GM12878 (cell line): ENCODE data around the gene UROC1. TPM values are rescaled to one million over a fixed set of nuclear protein-coding genes. Genes with fewer than 3 reads are reported as not detected.

ENCODE experiments used
- ATAC-seq: fragments of 200-7000 bp; cut with Tn5 transposase; 3 replicates; pipeline ENCODE4 v1.9.1; 2020; ENCODE audit warnings: mild to moderate bottlenecking, moderate library complexity
- BruUV-seq: library from RNA; stranded (reverse); fragments of 400-500 nt; replicated peaks from 2 replicates; lab custom pipeline; 2021; lab: Mats Ljungman, UMichigan
- CTCF ChIA-PET: fragments of 300-600 bp; sonication (Branson Sonifier 250); formaldehyde crosslinking; extraction: SDS; loops from one replicate; lab custom pipeline; 2021; ENCODE audit warnings: inconsistent platforms; lab: Yijun Ruan, JAX
- POLR2A ChIA-PET: fragments of 350-600 bp; formaldehyde crosslinking; extraction: SDS; loops from one replicate; lab custom pipeline; 2021; ENCODE audit warnings: inconsistent platforms; lab: Charles Lee
- RAD21 ChIA-PET: fragments of 300-600 bp; sonication (Branson Sonifier 250); formaldehyde crosslinking; loops from one replicate; lab custom pipeline; 2023; ENCODE audit warnings: antibody characterized with exemption; ENCODE audit not compliant: unreplicated experiment; lab: Charles Lee
- SMC1A ChIA-PET: fragments of 300-600 bp; sonication (Branson Sonifier 250); formaldehyde crosslinking; loops from one replicate; lab custom pipeline; 2023; ENCODE audit not compliant: unreplicated experiment, uncharacterized antibody; lab: Charles Lee
- DNase-seq: peaks from one replicate; pipeline ENCODE4 v3.0.0-alpha.2; 2011; ENCODE audit warnings: low read depth, low spot score
- FAIRE-seq: peaks from 3 replicates; lab custom pipeline; 2011; peaks lifted over from hg19 to GRCh38; lab: Jason Lieb, UNC
- H2AFZ ChIP-seq: 2 replicates; pipeline ENCODE4 v1.6.0; 2011; ENCODE audit warnings: low read depth, low read length, control low read depth; ENCODE audit not compliant: control insufficient read depth
- H3K27ac ChIP-seq: 2 replicates; pipeline ENCODE4 v1.5.1; 2011; ENCODE audit warnings: control low read depth; ENCODE audit not compliant: control insufficient read depth, insufficient read depth
- H3K27me3 ChIP-seq, 2 experiments: replicated peaks in 1 of 2; 2 replicates each; pipeline versions ENCODE4 v1.6.0 to v1.6.1; 2011; ENCODE audit warnings: low read length in 1 of 2; ENCODE audit not compliant: control insufficient read depth in 2 of 2, insufficient read depth in 2 of 2
- H3K36me3 ChIP-seq, 2 experiments: 2 replicates each; pipeline ENCODE4 v1.5.1; 2011; ENCODE audit warnings: low read length in 1 of 2; ENCODE audit not compliant: control insufficient read depth in 2 of 2, insufficient read depth in 2 of 2
- H3K4me1 ChIP-seq: 2 replicates; pipeline ENCODE4 v1.6.1; 2011; ENCODE audit warnings: mild to moderate bottlenecking, low read length, moderate library complexity, mixed read lengths; ENCODE audit not compliant: control insufficient read depth, insufficient read depth
- H3K4me2 ChIP-seq: 2 replicates; pipeline ENCODE4 v1.6.0; 2011; ENCODE audit warnings: control low read depth; ENCODE audit not compliant: control insufficient read depth, insufficient read depth
- H3K4me3 ChIP-seq: fragments of 200-600 bp; sonication (generic); 2 replicates; pipeline ENCODE4 v1.5.1; 2016
- H3K79me2 ChIP-seq: 2 replicates; pipeline ENCODE4 v1.6.0; 2011; ENCODE audit warnings: low read length; ENCODE audit not compliant: control insufficient read depth, insufficient read depth
- H3K9ac ChIP-seq: 2 replicates; pipeline ENCODE4 v1.8.0; 2011; ENCODE audit warnings: low read length, control low read depth, mixed read lengths; ENCODE audit not compliant: control insufficient read depth, insufficient read depth
- H3K9me3 ChIP-seq: replicated peaks from 3 replicates; pipeline ENCODE4 v1.5.1; 2011; ENCODE audit warnings: mild to moderate bottlenecking, low read length; ENCODE audit not compliant: control insufficient read depth, insufficient read depth
- H4K20me1 ChIP-seq: 2 replicates; pipeline ENCODE4 v1.6.0; 2011; ENCODE audit not compliant: control insufficient read depth, insufficient read depth
- BACH1 ChIP-seq: fragments of 450-650 bp; IDR thresholded peaks from 2 replicates; pipeline ENCODE4 v1.6.1; 2017; ENCODE audit warnings: mild to moderate bottlenecking, borderline replicate concordance
- CHD2 ChIP-seq: IDR thresholded peaks from 2 replicates; pipeline ENCODE4 v1.6.1; 2011; ENCODE audit warnings: low read depth, low read length, improper control_type of control experiment, borderline replicate concordance
- CREB1 ChIP-seq: IDR thresholded peaks from 2 replicates; pipeline ENCODE4 v1.6.1; 2012; ENCODE audit warnings: low read depth, mild to moderate bottlenecking, inconsistent platforms
- CREM ChIP-seq: IDR thresholded peaks from 2 replicates; pipeline ENCODE4 v1.6.1; 2014; ENCODE audit warnings: antibody characterized with exemption, low read depth
- DPF2 ChIP-seq: fragments of 450-650 bp; IDR thresholded peaks from 2 replicates; pipeline ENCODE4 v1.6.1; 2017; ENCODE audit warnings: mild to moderate bottlenecking
- EZH2 ChIP-seq: IDR thresholded peaks from 2 replicates; pipeline ENCODE4 v1.6.1; 2012; ENCODE audit warnings: low read depth, mild to moderate bottlenecking, control low read depth, inconsistent platforms, low read length, borderline replicate concordance; ENCODE audit not compliant: control insufficient read depth
- IRF4 ChIP-seq: IDR thresholded peaks from 2 replicates; pipeline ENCODE4 v1.6.1; 2011; ENCODE audit warnings: low read depth, low read length
- MTA2 ChIP-seq: fragments of 450-650 bp; IDR thresholded peaks from 2 replicates; pipeline ENCODE4 v1.6.1; 2016; ENCODE audit warnings: low read depth, mild to moderate bottlenecking, moderate library complexity
- MYC ChIP-seq: IDR thresholded peaks from 2 replicates; pipeline ENCODE4 v1.6.1; 2011; ENCODE audit warnings: mild to moderate bottlenecking, low read length, moderate library complexity, inconsistent platforms; ENCODE audit not compliant: insufficient read depth, insufficient replicate concordance, insufficient read length, severe bottlenecking
- NFYB ChIP-seq: IDR thresholded peaks from 2 replicates; pipeline ENCODE4 v1.6.1; 2011; ENCODE audit warnings: low read depth, mild to moderate bottlenecking, low read length, improper control_type of control experiment, moderate library complexity; ENCODE audit not compliant: insufficient read depth
- RFX5 ChIP-seq: IDR thresholded peaks from 2 replicates; pipeline ENCODE4 v1.6.1; 2011; ENCODE audit warnings: low read depth, low read length, improper control_type of control experiment
- SRF ChIP-seq, 2 experiments: IDR thresholded peaks; 2 replicates each; pipeline ENCODE4 v1.6.1; 2011; ENCODE audit warnings: low read depth in 2 of 2, low read length in 2 of 2, mild to moderate bottlenecking in 1 of 2, moderate library complexity in 1 of 2
- TCF3 ChIP-seq: IDR thresholded peaks from 2 replicates; pipeline ENCODE4 v1.6.1; 2012; ENCODE audit warnings: low read depth, mild to moderate bottlenecking, low read length, borderline replicate concordance; ENCODE audit not compliant: insufficient read depth
- ZSCAN29 ChIP-seq: fragments of 450-650 bp; IDR thresholded peaks from 2 replicates; pipeline ENCODE4 v1.6.1; 2017; ENCODE audit warnings: mild to moderate bottlenecking, moderate library complexity
- WGBS: methylation state at CpG from one replicate; pipeline ENCODE4 v1.1.6; 2016; ENCODE audit warnings: low lambda C conversion rate; ENCODE audit not compliant: insufficient replicate concordance, insufficient coverage; ENCODE audit errors: missing lambda C conversion rate; 5-methylcytosine and 5-hydroxymethylcytosine counted together
- in situ Hi-C: fragments of 300-500 bp; cut with MboI; formaldehyde crosslinking; loops from 9 replicates; pipeline ENCODE4 v1.14.3; 2018; ENCODE audit warnings: mixed read lengths
- intact Hi-C: fragments of 100-400 bp; cut with micrococcal nuclease; formaldehyde crosslinking; loops from one replicate; pipeline ENCODE4 v1.14.2; 2022; ENCODE audit not compliant: unreplicated experiment
- polyA plus RNA-seq, 11 experiments: library from polyadenylated mRNA; depleted of rRNA in 4 of 11; unstranded in 6 of 11; stranded (reverse) in 5 of 11; fragments of >200 nt; fragmentation: Nextera tagmentation in 4 of 11; fragmentation: Illumina TruSeq in 1 of 11; extraction: Ambion mirVana in 4 of 11; extraction: Trizol in 1 of 11; gene quantifications; 1 replicate in 1 of 11; 2 replicates in 10 of 11; pipeline versions ENCODE4 v1.2.1 to v1.2.3, GENCODE V29; 2011 to 2016; ENCODE audit warnings: inconsistent platforms in 2 of 11, missing spikeins in 2 of 11, low read depth in 1 of 11
- total RNA-seq, 4 experiments: library from RNA; depleted of rRNA in 3 of 4; stranded (reverse); fragments of >200 nt in 3 of 4; fragmentation: Illumina TruSeq in 1 of 4; extraction: Trizol in 1 of 4; gene quantifications; 2 replicates each; pipeline versions ENCODE4 v1.2.1 to v1.2.3, GENCODE V29; 2013 to 2021
- TF ChIP-seq, protein P1 (sequence below): fragments of 450-650 bp; formaldehyde crosslinking; IDR thresholded peaks from 2 replicates; pipeline ENCODE4 v1.4.0; 2022; ENCODE audit warnings: mild to moderate bottlenecking, moderate library complexity
- TF ChIP-seq, protein P2 (sequence below): fragments of 450-650 bp; IDR thresholded peaks from 2 replicates; pipeline ENCODE4 v1.6.1; 2016; ENCODE audit warnings: mild to moderate bottlenecking
- TF ChIP-seq, protein P3 (sequence below): fragments of 450-650 bp; IDR thresholded peaks from 2 replicates; pipeline ENCODE4 v1.6.1; 2017; ENCODE audit warnings: borderline replicate concordance

The UROC1 gene
- total and polyA plus RNA-seq, 10 of the 15 experiments (the other 5 are each of a cell fraction or from before 2014, with no cell fraction given): 0.04 TPM; not detected in 9

DNA sequence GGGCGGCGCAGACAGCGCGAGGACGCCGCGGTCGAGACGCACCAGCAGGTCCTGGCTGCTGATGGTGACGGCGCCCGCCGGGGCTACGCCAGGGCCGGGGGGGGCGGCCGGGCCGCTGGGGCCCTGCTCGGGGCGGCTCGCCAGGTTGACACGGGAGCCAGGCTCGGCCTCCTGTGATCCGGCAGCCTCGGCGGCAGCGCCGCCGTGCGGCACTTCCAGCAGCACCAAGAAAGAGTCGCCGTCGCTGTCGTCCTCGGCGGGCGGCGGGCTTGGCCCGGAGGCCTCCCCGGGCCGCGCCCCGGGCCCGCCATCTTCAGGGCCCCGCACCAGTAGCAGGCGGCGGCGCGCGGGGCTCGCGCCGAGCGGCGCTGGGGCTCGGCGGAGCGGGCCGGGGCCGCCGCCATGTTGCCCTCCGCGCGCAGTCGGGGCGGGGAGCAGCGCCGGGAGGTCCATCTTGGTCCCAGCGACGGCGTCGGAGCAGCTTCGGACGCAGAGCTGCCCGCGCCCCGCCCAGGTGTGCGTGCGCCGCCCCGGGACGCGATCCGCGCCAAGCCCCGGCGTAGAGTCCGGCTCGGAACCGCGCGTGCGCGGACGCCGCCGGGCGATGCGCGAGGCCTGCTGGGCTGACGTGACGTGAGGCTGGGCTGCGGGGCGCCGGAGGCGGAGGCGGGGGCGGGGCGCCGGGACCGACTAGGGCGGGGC lies 42.0 kb downstream of the UROC1 start, which contains the start of gene ZXDC:
TSS of gene ZXDC (minus strand) at position 479 of the 702 bp plus-strand sequence. CDS start at position 453, 26 bp downstream.
- FAIRE-seq: peak; percentile 57
- ChIA-PET POLR2A (interaction anchor here (0.6 kb wide), 1 partner anchor 41 kb away, joined by 3 read pairs; no protein-coding TSS in a partner anchor), RAD21 (interaction anchor here (0.6 to 1.5 kb wide), 3 partner anchors 80 to 753 kb away, joined by 3 to 4 read pairs (median 3); no protein-coding TSS in a partner anchor), CTCF (interaction anchor here (0.9 to 1.5 kb wide), 3 partner anchors 49 to 342 kb away, joined by 3 to 5 read pairs (median 3); no protein-coding TSS in a partner anchor), SMC1A (interaction anchor here (1.1 kb wide), 1 partner anchor 83 kb away, joined by 3 read pairs; no protein-coding TSS in a partner anchor)
- under 1% methylated on average over 78 of the region's 112 CpGs for WGBS
- Histone ChIP-seq H3K27me3 (no peaks in the 10 kb centered on the region), H3K4me3 (peak within 1 kb of the TSS; percentile 75), H3K9ac (peak within 1 kb of the TSS; percentile 82), H4K20me1 (peaks cover 8% of the 10 kb centered on the region; the same call in 1 of the 2 replicates), H3K36me3 (peaks cover under 1 to 3% of the 10 kb centered on the region in 2 experiments; a peak in 3 of 4 replicates), H3K4me2 (peak within 1 kb of the TSS; percentile 84), H3K9me3 (no peaks in the 10 kb centered on the region), H3K79me2 (peaks cover 30% of the 10 kb centered on the region), H3K4me1 (peaks cover 9% of the 10 kb centered on the region; the same call in 1 of the 2 replicates), H3K27ac (peak within 1 kb of the TSS; percentile 61), H2AFZ (peak within 1 kb of the TSS; percentile 98)
- in situ Hi-C loops: loop anchor here (10.0 kb wide), 1 partner anchor 561 kb away; no protein-coding TSS in a partner anchor
- peak; percentile 91 for ATAC-seq
- BruUV-seq: no TSS peak
- DNase-seq: peak; percentile 70
- intact Hi-C loops: loop anchor here (10.0 kb wide), 1 partner anchor 231 kb away; no protein-coding TSS in a partner anchor
- TF ChIP-seq BACH1 (peak; percentile 67), RFX5 (no peak), IRF4 (no peak), MYC (no peak), MTA2 (no peak), CHD2 (no peak), ZSCAN29 (0 out of 2 replicates have a peak, but pooled peaks have one; percentile 37), EZH2 (no peak), CREB1 (peak; percentile 44; the same call in 1 of the 2 replicates), CREM (no peak), SRF (IDR thresholded peaks at IDR 0.05; ENCODE audit: low read depth in 2 of 2, low read length in 2 of 2) (no peak), NFYB (no peak), DPF2 (0 out of 2 replicates have a peak, but pooled peaks have one; percentile 27), TCF3 (0 out of 2 replicates have a peak, but pooled peaks have one; percentile 33)
- TF ChIP-seq, protein P1, sequence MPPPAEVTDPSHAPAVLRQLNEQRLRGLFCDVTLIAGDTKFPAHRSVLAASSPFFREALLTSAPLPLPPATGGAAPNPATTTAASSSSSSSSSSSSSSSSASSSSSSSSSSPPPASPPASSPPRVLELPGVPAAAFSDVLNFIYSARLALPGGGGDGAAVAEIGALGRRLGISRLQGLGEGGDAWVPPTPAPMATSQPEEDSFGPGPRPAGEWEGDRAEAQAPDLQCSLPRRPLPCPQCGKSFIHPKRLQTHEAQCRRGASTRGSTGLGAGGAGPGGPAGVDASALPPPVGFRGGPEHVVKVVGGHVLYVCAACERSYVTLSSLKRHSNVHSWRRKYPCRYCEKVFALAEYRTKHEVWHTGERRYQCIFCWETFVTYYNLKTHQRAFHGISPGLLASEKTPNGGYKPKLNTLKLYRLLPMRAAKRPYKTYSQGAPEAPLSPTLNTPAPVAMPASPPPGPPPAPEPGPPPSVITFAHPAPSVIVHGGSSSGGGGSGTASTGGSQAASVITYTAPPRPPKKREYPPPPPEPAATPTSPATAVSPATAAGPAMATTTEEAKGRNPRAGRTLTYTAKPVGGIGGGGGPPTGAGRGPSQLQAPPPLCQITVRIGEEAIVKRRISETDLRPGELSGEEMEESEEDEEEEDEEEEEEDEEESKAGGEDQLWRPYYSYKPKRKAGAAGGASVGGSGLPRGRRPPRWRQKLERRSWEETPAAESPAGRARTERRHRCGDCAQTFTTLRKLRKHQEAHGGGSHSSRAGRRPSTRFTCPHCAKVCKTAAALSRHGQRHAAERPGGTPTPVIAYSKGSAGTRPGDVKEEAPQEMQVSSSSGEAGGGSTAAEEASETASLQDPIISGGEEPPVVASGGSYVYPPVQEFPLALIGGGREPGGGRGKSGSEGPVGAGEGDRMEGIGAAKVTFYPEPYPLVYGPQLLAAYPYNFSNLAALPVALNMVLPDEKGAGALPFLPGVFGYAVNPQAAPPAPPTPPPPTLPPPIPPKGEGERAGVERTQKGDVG (CRISPR knock-in tag): no peak
- TF ChIP-seq, protein P2, sequence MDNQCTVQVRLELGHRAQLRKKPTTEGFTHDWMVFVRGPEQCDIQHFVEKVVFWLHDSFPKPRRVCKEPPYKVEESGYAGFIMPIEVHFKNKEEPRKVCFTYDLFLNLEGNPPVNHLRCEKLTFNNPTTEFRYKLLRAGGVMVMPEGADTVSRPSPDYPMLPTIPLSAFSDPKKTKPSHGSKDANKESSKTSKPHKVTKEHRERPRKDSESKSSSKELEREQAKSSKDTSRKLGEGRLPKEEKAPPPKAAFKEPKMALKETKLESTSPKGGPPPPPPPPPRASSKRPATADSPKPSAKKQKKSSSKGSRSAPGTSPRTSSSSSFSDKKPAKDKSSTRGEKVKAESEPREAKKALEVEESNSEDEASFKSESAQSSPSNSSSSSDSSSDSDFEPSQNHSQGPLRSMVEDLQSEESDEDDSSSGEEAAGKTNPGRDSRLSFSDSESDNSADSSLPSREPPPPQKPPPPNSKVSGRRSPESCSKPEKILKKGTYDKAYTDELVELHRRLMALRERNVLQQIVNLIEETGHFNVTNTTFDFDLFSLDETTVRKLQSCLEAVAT: no peak
- TF ChIP-seq, protein P3, sequence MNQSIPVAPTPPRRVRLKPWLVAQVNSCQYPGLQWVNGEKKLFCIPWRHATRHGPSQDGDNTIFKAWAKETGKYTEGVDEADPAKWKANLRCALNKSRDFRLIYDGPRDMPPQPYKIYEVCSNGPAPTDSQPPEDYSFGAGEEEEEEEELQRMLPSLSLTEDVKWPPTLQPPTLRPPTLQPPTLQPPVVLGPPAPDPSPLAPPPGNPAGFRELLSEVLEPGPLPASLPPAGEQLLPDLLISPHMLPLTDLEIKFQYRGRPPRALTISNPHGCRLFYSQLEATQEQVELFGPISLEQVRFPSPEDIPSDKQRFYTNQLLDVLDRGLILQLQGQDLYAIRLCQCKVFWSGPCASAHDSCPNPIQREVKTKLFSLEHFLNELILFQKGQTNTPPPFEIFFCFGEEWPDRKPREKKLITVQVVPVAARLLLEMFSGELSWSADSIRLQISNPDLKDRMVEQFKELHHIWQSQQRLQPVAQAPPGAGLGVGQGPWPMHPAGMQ: no peak
